GM21825 (cell line): Measurements from ENCODE around the gene TMA16.
"Not testable (repeated sequence)": the region's sequence is repeated elsewhere in the genome, so short reads cannot be mapped to it uniquely, and the experiment has no call there.

Experiments used
- ATAC-seq: cut with Tn5 transposase; IDR thresholded peaks from one replicate; pipeline ENCODE4 v1.9.1; 2021; ENCODE audit warnings: mild to moderate bottlenecking, moderate library complexity; ENCODE audit not compliant: unreplicated experiment

Gene TMA16

DNA sequence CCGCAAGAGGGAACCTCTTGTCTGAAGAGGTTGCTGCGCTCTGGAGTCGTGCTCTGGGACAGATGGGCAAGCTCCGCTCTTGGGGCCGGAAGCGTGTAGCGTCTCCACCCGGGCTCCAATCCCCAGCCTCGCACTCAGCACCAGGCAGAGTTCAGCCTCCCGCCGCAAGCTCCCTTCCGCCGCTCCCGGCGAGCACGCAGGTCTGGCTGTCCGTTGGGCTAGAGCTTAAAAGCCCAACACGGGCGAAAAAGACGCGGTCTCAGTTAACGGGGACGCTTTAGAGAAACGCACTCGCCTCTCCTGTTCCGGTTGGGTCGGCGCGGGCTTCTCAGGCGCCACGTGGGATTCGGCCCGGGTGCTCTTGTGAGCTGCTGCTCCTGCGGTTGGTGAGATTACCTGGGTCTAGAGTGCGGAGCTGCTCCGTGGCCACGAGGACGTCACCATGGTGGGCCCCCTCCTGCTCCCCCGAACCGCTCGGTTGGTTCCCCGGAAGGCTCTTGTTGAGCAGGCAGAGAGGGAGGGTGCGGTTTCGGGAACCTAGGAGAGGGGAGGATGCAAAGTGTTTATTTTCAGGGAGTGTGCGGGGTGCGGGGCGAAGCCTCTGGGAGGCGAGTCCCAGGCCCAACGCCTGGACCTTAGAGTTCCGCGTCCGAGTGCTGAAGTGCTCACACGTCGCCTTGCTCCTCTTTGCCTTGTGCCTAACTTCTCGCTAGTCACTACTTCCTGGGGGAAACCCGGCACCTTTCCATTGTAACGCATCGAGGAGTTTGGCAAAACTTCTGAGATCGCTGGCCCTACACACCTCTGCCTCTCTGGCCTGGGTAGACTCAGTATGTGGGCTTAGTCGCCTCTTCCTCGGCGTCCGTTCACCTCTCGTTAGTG is at the start of gene TMA16:
Gene TMA16 (plus strand): TSS at position 331 of the 882 bp plus-strand sequence. CDS start 112 bp downstream, at position 443.
- ATAC-seq = peak; percentile 88

DNA sequence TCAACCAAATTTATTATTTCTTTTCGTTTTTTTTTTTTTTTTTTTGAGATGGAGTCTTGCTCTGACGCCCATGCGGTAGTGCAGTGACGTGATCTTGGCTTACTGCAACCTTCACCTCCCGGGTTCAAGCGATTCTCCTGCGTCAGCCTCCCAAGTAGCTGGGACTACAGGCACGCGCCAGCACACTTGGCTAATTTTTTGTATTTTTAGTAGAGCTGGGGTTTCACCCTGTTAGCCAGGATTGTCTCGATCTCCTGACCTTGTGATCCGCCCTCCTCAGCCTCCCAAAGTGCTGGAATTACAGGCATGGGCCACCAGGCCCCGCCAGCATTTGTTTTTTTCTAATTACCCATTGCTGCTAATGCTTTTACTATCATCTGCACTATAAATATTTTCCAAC is 47.5 kb upstream of the TMA16 start:
- not testable (repeated sequence) for ATAC-seq

DNA sequence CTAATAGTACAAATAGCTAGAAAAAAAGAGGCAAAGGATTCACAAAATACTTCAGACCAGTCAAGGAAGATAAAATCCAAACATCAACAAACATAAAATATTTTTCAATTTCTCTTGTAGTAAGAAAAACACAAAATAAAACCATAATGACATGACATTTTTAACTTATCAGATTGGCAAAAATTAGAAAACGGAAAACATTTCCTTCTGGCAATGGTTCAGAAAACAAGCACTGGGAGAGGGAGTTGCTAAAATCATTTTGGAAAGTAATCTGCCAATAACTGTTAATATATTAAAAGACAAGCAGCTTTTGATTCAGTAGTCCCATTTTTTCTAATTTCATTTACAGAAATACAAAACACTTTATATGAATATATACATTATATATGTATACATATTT is 47.0 kb upstream of the TMA16 start:
- no peak for ATAC-seq

DNA sequence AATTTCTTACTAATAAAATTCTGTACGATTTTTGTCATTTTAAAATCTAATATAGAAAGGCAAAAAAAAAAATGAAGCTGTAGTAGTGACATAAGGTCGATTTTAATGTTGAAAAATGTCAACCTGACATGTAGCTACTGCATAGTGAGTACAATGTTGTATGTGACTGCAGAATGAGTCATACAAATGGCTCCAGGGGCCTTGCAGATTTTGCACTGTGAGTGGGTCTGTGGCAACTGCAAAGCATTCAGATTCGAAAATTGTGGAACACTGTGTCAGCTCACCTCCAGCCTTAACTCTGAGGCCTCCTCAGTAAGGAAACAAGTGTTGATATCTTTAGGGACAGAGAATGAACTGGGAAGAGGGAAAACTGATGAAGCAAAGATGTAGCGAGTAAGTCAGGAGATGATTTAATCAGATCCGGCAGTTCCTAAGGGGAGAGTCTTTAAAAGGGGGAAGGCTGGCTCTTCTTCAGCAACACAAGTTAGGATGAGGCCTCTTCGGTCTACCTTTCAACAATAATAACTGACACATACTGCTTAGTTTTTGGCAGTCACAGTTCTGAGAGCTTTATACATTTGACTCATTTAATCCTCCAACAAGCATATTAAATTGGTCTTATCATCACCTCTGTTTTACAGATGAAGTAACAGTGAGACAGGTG is 45.8 kb upstream of the TMA16 start:
- ATAC-seq = no peak

DNA sequence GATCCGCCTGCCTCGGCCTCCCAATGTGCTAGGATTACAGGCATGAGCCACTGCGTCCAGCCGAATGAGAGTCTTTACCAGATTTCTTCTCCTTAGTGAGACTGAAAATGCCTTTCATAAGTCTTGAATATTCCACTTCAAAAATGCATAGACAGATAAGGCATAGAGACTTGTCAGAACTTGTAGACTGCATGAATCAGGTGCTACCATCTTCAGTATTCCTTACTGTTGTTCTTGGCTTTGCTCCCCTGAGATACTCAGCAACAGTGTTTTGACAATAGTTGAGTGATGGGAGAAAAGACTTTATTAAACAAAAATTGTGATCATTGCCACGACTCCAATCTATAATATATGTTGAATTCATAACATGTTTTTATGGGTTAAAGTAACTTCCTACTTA is 31.9 kb upstream of the TMA16 start:
- no peak for ATAC-seq

DNA sequence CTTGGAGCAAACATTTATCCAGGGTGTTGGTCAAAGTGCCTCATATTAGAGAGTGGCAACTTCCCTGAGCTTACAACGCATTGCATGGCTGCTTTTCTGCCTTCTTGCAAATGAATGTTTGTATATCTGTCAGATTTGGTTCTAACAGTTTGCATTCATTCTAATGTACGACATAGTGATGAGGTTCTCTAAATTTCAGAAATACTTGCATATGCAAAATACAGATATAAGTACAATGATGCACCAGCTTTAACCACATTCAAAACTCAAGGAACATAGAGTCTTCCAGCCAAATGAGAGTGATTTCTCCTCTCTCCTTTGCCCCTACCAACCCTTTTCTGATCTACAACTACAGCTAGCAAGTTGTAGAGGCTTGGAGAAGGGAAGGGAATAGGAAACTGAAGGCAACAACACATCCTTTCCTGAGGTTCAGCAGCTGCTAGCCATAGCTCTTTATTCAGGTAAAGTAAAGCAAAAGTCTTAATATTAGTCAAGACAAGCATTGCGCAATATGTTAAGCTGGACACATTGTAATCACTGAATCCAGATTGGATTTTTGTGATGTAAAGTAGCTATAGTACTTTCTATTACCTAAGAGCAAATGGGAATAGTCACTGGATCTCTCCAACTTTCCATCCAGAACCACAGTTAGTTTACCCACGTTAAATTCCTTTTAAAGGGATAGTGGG is 27.3 kb upstream of the TMA16 start:
- ATAC-seq = no peak

DNA sequence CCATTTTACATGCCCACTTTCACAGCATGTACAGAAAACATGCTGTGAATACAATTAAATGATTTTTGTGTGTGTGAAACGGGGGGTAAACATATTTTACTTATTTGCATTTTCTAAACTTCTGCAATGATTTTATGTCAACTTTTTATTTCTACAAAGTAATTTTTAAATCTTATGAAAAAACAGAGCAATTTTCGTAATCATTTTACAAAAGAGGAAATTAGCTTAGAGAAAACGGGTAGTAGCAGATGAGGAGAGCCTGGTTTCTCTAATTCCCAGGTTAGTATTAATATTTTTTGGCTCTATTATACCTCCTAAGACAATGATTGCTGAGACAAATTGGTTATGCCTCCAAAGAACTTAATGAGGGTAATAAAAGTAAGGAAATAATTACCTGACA is 24.1 kb upstream of the TMA16 start:
- ATAC-seq = no peak

DNA sequence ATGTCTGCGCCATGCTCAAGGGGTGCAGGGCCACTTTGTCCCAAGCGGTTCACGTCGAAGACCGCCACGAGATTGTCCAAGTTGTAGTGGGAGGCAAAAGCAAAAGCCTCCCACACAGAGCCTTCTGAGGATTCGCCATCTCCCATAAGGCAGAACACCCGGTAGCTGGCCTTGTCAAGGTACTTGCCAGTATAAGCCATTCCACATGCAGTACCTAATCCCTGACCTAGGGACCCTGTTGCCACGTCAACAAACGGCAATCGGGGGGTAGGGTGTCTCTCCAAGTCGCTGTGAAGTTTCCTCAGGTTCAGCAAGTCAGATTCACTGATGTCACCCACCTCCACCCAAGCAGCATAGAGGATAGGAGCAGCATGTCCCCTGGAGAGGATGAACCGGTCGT is 21.4 kb upstream of the TMA16 start:
- ATAC-seq = no peak

DNA sequence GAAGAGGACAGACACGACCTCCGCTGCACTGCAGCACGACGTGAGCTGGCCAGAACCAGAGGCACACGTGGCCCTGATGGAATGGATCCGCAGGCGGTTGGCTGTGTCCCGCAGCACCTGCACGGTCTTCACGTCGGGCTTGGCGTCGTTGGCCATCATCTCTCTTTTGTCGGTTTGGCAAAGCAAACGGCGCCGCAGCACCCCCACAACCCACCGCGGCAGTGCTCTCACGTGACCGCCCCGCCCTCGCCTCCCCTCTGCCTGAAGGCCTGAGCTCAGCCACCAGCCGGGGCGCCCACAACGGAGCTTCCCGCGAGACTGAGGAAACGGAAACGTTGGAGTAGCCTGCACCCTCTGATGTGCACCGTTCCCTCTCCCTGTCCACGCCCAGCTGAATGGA is 20.9 kb upstream of the TMA16 start, which contains the start of gene TKTL2:
Gene TKTL2 (minus strand): TSS at position 179 of the 400 bp plus-strand sequence. CDS start 20 bp downstream, at position 159.
- no peak for ATAC-seq

DNA sequence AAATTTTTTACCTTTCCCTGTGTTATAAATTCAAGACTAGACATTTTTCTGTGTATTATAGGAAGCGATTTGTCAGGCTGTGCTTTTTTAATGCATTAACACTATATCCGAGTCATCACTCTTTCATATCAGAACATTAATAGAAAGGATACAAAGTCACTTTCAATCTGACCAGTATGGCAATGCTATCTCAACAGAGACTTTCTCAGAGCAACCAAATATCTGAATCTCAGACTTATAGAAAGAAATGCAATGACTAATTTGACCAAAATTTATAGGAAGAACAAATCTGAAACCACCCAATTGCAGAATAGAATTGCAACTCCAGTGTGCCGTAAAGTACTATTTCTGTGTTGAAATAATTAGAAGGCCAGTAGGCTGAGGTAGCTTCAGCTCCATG is 20.5 kb upstream of the TMA16 start:
- no peak for ATAC-seq

DNA sequence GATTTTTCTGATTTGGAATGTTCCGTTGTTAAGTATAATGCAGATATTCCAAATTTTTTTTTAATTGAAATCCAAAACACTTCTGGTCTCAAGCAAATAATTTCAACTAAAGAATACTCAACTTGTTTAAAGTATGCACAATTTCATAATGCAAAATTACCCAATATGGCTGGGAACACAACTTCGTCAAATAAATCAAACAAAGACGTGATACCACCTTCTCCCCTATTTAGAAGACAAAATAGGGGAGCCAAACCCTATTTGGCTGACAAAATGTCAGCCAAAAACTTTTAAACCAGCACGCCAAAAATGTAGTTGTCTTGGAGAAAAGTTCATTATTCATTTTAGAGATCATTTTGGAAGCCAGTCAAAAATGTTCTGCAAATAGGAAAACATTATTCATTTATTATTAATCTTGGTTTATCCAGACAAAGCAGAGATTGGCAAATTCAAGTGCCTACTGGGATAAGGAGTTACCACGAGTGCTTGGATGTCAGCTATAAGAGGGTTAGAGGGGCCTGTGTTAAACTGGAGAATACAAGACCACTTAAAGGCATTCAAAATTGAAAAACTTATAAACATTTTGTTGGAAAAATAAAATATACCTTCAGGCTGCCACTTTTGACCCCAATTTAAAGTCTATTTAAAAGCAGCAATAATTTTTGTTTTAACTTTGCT is 17.6 kb upstream of the TMA16 start:
- no peak for ATAC-seq

DNA sequence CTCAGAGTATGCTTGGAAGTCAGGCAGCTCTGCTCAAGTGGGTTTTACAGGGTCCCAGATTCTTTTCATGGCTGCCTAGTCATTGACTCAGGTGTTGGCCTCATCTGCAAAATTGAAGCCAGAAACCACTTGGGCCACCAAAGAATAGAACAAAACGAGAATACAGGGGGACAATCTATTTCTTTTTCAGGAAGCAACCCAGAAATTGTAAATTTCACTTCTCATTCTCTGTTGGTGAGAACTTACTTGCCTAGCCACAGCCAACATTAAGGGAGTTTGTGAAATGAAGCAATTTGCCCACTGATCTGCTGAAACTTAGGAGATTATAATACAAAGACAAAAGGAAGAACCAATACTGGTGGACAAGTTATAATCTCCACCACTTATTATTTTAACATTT is 12.3 kb upstream of the TMA16 start:
- ATAC-seq = peak; percentile 44

DNA sequence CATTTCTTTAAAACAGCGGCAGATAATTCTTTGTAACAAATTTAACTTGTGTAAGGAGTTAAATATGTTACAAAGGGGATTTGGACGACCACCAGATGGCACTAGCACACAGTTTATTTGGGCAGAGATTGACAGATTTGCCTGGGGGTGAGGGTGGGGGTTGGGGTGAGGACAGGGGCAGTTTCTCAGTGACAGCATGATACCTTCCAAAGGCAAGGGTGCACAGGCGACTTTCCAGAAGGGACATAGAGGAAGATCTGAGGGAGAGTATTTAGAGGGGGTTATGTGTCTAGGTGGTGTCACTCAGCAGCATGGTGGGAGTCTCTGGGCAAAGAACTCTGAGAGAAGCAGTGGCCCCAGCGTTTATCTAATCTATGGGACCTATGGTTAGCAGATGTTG is 9.6 kb upstream of the TMA16 start:
- peak; percentile 52 for ATAC-seq

DNA sequence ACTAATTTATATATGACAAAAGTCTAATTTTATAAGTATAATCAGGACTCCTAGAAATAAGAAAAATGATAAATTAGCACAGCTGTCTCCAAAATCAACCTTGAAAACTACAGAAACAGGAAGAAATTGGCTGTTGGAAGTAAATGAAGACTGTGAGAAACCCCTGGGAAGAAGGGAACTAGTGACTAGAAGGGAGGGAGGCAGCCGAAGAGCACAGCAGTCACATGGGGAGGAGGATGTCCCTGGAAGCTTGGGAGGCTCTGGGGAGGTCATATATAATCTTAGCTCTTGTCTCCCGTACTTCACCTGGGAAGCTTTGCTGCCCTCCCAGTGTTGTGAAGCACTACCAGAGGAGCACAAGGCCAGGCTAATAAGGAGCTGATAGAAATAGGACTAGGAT is 8.9 kb upstream of the TMA16 start:
- no peak for ATAC-seq

DNA sequence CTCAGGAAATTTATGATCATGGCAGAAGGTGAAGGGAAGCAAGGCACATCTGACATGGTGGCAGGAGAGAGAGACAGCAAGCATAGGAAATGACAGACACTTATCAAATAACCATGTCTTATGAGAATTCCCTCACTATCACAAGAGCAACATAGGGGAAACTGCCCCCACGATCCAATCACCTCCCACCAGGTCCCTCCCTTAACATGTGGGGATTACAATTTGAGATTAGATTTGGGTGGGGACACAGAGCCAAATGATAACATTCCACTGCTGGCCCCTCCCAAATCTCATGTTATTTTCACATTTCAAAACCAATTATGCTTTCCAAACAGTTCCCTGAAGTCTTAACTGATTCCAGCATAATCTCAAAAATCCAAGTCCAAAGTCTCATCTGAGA is 8.2 kb upstream of the TMA16 start:
- ATAC-seq = no peak

DNA sequence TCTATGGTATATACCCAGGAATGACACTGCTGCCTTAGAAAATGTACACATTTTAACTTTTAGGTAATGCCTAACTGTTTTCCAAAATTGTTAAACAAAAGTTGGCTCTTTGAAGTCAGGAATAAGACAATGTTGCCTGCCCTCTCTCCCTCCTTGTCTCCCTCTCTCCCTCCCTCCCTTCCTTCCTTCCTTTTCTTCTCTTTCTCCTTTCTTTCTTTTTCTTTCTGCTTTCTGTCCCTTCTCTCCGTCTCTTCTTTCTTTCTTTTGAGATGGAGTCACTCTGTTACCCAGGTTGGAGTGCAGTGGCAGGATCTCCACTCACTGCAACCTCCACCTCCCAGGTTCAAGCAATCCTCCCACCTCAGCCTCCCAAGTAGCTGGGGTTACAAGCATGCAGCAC is 4.6 kb upstream of the TMA16 start:
- ATAC-seq = no peak

DNA sequence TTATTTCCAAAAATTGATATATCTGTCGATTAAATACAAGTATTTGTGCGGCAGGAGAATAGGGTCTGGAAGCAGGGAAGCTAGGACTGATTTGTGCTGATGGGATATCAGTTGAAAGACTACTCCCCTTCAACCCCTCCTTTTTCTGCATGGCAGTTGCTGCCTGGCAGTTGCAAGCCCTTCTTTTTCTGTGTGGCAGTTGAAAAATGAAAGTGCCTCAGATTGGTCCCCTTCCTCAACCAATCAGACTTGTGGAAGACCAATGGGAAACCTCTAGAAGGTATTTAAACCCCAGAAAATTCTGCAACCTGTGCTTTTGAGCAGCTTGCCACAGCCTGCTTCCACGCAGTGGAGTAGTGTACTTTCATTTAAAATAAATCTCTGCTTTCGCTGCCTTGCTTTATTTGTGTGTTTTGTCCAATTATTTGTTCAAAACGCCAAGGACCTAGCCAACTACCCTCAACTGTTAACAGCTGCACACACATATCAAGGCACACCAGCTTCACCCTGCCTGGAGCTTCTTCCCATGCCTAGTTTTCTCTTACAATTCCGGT is 1.5 kb upstream of the TMA16 start:
- ATAC-seq = no peak

DNA sequence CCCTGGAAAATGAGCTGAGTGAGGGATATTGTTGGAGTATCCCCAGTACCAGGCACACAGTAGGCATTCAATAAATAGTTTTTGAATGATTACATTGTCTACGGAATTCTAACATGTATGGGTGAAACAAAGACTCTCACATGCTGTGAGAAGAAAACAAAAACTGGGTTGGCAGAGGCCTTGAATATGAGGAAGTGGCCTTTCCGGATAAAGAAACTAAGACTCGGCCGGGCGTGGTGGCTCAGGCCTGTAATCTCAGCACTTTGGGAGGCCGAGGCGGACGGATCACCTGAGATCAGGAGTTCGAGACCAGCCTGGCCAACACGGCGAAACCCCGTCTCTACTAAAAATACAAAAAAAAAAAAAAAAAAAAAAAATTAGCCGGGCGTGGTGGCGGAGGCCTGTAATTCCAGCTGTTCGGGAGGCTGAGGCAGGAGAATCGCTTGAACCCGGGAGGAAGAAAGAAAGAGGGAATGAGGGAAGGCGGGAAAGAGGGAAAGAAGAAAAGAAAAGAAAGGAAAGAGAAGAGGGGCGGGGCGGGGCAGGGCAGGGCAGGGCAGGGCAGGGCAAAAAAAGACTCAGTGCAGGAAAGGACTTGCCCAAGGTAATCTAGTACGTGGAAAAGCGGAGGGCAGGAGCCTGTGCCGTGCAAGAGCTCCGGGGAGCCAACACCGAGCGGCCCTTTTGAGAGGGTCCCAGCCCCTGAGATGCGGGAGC is 689 bp upstream of the TMA16 start:
- peak; percentile 19 for ATAC-seq

DNA sequence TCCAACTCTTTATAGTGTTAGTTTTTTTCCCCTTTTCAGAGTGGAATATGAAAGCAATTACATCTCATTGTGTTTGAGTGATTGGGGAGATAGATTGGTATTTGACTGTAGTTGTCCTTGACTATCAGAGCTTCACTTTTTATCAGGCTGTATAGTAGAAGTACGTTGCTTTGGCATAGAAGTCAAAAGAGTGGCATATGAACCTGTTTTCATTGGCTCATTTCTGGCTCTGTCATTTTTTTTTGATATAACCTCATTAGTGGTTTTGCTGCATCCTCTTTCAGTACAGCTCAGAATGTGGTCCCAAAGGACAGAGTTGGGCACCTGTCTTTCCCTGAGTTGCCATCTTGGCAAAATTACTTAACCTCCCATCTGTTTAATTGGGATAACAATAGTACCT is 1.4 kb downstream of the TMA16 start:
- ATAC-seq = peak; percentile 33

DNA sequence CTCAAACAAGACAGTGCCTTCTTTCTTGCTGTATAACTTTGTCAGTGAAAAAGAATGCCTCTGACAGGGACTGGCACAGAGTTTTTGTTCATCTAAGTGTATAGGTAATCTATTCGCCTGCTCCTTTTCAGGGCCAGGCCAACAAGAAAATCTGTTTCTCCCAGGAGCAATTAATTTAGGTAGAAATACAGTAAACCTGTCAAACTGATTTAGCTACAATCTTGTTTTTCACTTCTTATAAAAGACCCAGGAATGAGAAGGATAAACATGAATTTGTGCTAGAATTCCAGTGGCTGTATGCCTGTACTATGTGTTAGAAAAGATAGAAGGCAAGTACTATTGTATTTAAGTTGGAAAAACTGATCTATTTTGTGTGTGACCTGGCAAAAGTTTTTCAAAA is 6.1 kb downstream of the TMA16 start:
- no peak for ATAC-seq
